A549 (cell line): ENCODE results near the gene VIM. TPM values are rescaled to one million over a fixed set of nuclear protein-coding genes. Genes with fewer than 3 reads are reported as not detected.
A peak's percentile ranks its signal among the peaks of the same experiment; 100 is the strongest.

ENCODE experiments used
- ATAC-seq, 2 experiments: fragments of 200-7000 bp in 1 of 2; fragments of >200 bp in 1 of 2; cut with Nextera tagmentation in 1 of 2; cut with Tn5 transposase in 1 of 2; 3 replicates each; pipeline versions ENCODE4 v1.8.0 to v1.9.1; 2018 to 2020; ENCODE audit warnings: mild to moderate bottlenecking in 1 of 2, moderate library complexity in 1 of 2
- CTCF ChIA-PET: fragments of 300-600 bp; sonication (Branson Sonifier 250); formaldehyde crosslinking; extraction: SDS; loops from one replicate; lab custom pipeline; 2021; ENCODE audit warnings: antibody characterized with exemption, inconsistent platforms; lab: Yijun Ruan, JAX
- POLR2A ChIA-PET: fragments of 350-600 bp; formaldehyde crosslinking; extraction: SDS; loops from one replicate; lab custom pipeline; 2021; ENCODE audit warnings: antibody characterized with exemption, inconsistent platforms; lab: Yijun Ruan, JAX
- DNase-seq, 2 experiments: peaks; one replicate each; pipeline versions ENCODE4 v3.0.0 to v3.0.0-alpha.2; 2011 to 2016; ENCODE audit warnings: low read depth in 1 of 2, low spot score in 1 of 2
- FAIRE-seq: peaks from 2 replicates; lab custom pipeline; 2011; peaks lifted over from hg19 to GRCh38; lab: Jason Lieb, UNC
- H3K27ac ChIP-seq, 2 experiments: fragments of >200 bp; sonication (Bioruptor Twin); formaldehyde crosslinking; 3 replicates each; pipeline ENCODE4 v1.5.1; 2016 to 2017
- H3K4me1 ChIP-seq: fragments of >200 bp; sonication (Bioruptor Twin); formaldehyde crosslinking; 3 replicates; pipeline ENCODE4 v1.6.1; 2016
- H3K4me2 ChIP-seq: fragments of >200 bp; sonication (Bioruptor Twin); formaldehyde crosslinking; 3 replicates; pipeline ENCODE4 v1.6.1; 2016
- H3K4me3 ChIP-seq: fragments of >200 bp; sonication (Bioruptor Twin); formaldehyde crosslinking; 3 replicates; pipeline ENCODE4 v1.5.1; 2016
- H3K9me3 ChIP-seq: fragments of >200 bp; sonication (Bioruptor Twin); formaldehyde crosslinking; 3 replicates; pipeline ENCODE4 v1.6.1; 2016
- CTCF ChIP-seq: fragments of >200 bp; sonication (Bioruptor Twin); formaldehyde crosslinking; IDR thresholded peaks from 3 replicates; pipeline ENCODE4 v1.5.1; 2016
- E2F6 ChIP-seq: IDR thresholded peaks from 2 replicates; pipeline ENCODE4 v1.6.1; 2012; ENCODE audit warnings: low read depth, borderline replicate concordance
- FOSL2 ChIP-seq, 2 experiments: fragments of 450-650 bp in 1 of 2; fragments of >200 bp in 1 of 2; sonication (Bioruptor Twin) in 1 of 2; formaldehyde crosslinking; IDR thresholded peaks; 2 replicates each; pipeline versions ENCODE4 v1.5.0 to v1.6.1; 2016 to 2020; ENCODE audit warnings: mild to moderate bottlenecking in 1 of 2, moderate library complexity in 1 of 2
- HDAC2 ChIP-seq: fragments of 200-600 bp; sonication (generic); IDR thresholded peaks from 2 replicates; pipeline ENCODE4 v1.6.1; 2016
- HMGXB4 ChIP-seq: fragments of 250-450 bp; sonication (Bioruptor Pico); IDR thresholded peaks from 2 replicates; pipeline ENCODE4 v1.5.0; 2021; ENCODE audit warnings: mild to moderate bottlenecking, moderate library complexity, borderline replicate concordance
- HOXA7 ChIP-seq: fragments of 250-450 bp; sonication (Bioruptor Pico); IDR thresholded peaks from 2 replicates; pipeline ENCODE4 v1.5.0; 2020; ENCODE audit warnings: mild to moderate bottlenecking, moderate library complexity
- MAFK ChIP-seq: fragments of 450-650 bp; IDR thresholded peaks from 2 replicates; pipeline ENCODE4 v1.6.1; 2014; ENCODE audit not compliant: partially characterized antibody
- MAZ ChIP-seq: fragments of 150-350 bp; IDR thresholded peaks from 2 replicates; pipeline ENCODE4 v1.6.1; 2014; ENCODE audit warnings: antibody characterized with exemption, low read depth, low read length, borderline replicate concordance
- MYC ChIP-seq: IDR thresholded peaks from 2 replicates; pipeline ENCODE4 v1.6.1; 2012; ENCODE audit warnings: mild to moderate bottlenecking, inconsistent platforms, low read length, improper control_type of control experiment, borderline replicate concordance
- NR3C1 ChIP-seq: fragments of >200 bp; sonication (Bioruptor Twin); formaldehyde crosslinking; IDR thresholded peaks from 3 replicates; pipeline ENCODE4 v1.6.1; 2017
- PHF8 ChIP-seq: fragments of 200-600 bp; sonication (generic); IDR thresholded peaks from 2 replicates; pipeline ENCODE4 v1.6.1; 2016; ENCODE audit warnings: low read depth, mild to moderate bottlenecking, antibody characterized with exemption, moderate library complexity, borderline replicate concordance
- POLR2A ChIP-seq: IDR thresholded peaks from 2 replicates; pipeline ENCODE4 v1.6.1; 2012; ENCODE audit warnings: mild to moderate bottlenecking, low read length
- RAD21 ChIP-seq, 2 experiments: fragments of >200 bp in 1 of 2; sonication (Bioruptor Twin) in 1 of 2; formaldehyde crosslinking in 1 of 2; IDR thresholded peaks in 1 of 2; conservative IDR thresholded peaks in 1 of 2; 2 replicates in 1 of 2; 3 replicates in 1 of 2; pipeline ENCODE4 v1.6.1; 2012 to 2018; ENCODE audit warnings: inconsistent platforms in 1 of 2
- RCOR1 ChIP-seq: fragments of 150-350 bp; IDR thresholded peaks from 2 replicates; pipeline ENCODE4 v1.6.1; 2014; ENCODE audit warnings: antibody characterized with exemption, low read length, low read depth
- SMC3 ChIP-seq: fragments of >200 bp; sonication (Bioruptor Twin); formaldehyde crosslinking; IDR thresholded peaks from 3 replicates; pipeline ENCODE4 v1.6.1; 2018; ENCODE audit warnings: inconsistent platforms
- ZC3H11A ChIP-seq: fragments of 450-650 bp; IDR thresholded peaks from 2 replicates; pipeline ENCODE4 v1.6.1; 2014; ENCODE audit warnings: antibody characterized with exemption, mild to moderate bottlenecking
- ZNF302 ChIP-seq: fragments of 250-450 bp; sonication (Bioruptor Pico); IDR thresholded peaks from 2 replicates; pipeline ENCODE4 v1.9.0; 2021; ENCODE audit warnings: inconsistent platforms, mild to moderate bottlenecking, moderate library complexity
- ZSCAN20 ChIP-seq: fragments of 250-450 bp; sonication (Bioruptor Pico); IDR thresholded peaks from 2 replicates; pipeline ENCODE4 v1.8.0; 2022; ENCODE audit warnings: mild to moderate bottlenecking, moderate library complexity
- WGBS: methylation state at CpG from one replicate; pipeline ENCODE4 v1.1.6; 2017; ENCODE audit errors: missing lambda C conversion rate; 5-methylcytosine and 5-hydroxymethylcytosine counted together
- polyA plus RNA-seq, 4 experiments: library from polyadenylated mRNA; depleted of rRNA in 3 of 4; stranded (reverse); fragments of >200 nt; fragmentation: RNase III in 1 of 4; extraction: RNeasy Plus Mini Kit Qiagen cat#74134 plus additional on column Dnase treatment in 1 of 4; gene quantifications; 2 replicates in 3 of 4; 3 replicates in 1 of 4; pipeline ENCODE4 v1.2.3, GENCODE V29; 2011 to 2017
- TF ChIP-seq, protein P1 (sequence below): IDR thresholded peaks from 2 replicates; pipeline ENCODE4 v1.6.1; 2012
- TF ChIP-seq, protein P2 (sequence below): IDR thresholded peaks from 2 replicates; pipeline ENCODE4 v1.6.1; 2012

The VIM gene
- polyA plus RNA-seq, 2 of the 4 experiments (the other 2 are of a cell fraction) = 830 to 848 TPM

- TF ChIP-seq HDAC2 = no peak
- no peak for TF ChIP-seq ZSCAN20 (CRISPR knock-in tag)
- TF ChIP-seq PHF8 = no peak
- TF ChIP-seq HMGXB4 (CRISPR knock-in tag) = no peak
- TF ChIP-seq, protein P1, sequence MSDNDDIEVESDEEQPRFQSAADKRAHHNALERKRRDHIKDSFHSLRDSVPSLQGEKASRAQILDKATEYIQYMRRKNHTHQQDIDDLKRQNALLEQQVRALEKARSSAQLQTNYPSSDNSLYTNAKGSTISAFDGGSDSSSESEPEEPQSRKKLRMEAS = no peak
- TF ChIP-seq RCOR1 = no peak
- TF ChIP-seq, protein P2, sequence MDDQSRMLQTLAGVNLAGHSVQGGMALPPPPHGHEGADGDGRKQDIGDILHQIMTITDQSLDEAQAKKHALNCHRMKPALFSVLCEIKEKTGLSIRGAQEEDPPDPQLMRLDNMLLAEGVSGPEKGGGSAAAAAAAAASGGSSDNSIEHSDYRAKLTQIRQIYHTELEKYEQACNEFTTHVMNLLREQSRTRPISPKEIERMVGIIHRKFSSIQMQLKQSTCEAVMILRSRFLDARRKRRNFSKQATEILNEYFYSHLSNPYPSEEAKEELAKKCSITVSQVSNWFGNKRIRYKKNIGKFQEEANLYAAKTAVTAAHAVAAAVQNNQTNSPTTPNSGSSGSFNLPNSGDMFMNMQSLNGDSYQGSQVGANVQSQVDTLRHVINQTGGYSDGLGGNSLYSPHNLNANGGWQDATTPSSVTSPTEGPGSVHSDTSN = no peak
- TF ChIP-seq E2F6 = no peak
- no peak for TF ChIP-seq MAZ
- TF ChIP-seq, all 56 proteins: peak for 0
Observed at GRCh38 chr10:17256627-17257026, 28.6 kb downstream of the VIM start (continued).

DNA sequence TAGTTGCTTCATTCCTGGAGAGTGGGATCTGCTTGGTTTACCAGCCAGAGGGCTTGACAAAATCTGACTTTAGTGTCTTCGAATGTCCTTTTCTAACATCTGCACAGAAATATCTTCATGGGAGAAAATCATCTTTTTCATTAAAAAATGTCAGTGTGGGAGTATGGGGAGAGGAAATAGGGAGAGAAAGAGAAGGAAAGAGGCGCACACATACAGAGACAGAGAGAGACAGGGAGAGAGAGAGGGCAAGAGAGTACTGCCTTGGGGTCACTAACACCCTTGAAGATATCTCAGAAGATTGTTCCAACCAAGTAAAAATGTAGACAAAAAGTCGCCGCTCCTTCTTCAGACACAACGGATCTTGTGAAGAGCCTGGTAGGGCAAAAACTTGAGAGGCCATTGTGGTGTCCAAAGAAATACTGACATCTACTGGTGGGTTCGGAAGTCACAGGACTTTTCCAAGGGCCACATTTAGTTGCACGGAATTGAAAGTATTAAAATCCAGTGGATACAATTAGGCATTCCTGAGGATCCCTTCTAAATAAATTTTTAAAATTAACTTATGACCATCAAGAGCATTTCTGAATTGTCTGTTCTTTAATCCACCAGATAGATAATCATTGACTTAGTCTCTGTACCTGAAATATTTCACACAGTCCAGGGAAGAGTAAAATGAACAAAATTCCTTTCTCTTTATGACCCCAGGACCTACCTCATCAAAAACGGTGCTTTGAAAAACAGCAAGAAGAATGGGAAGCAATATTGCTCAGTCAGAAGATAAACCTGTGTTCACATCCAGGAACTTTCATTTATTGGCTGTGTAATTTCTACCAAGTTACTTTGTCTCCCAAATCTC, 29.7 kb downstream of the VIM start:
- CTCF ChIA-PET = interaction anchor here (0.8 to 3.4 kb wide), 30 partner anchors 8 to 1355 kb away, joined by 3 to 31 read pairs (median 5); partner anchors contain the start of gene RSU1
- no peaks in the 10 kb centered on the region for H3K4me1 ChIP-seq
- ATAC-seq = peak; percentile 85 to 97
- 11% methylated on average over 8 of the region's 8 CpGs for WGBS
- TF ChIP-seq SMC3 = peak; percentile 96
- TF ChIP-seq MYC = no peak
- peak; percentile 96 to 97 for TF ChIP-seq RAD21 (conservative IDR thresholded peaks at IDR 0.05 in 1 of 2, IDR thresholded peaks at IDR 0.05 in 1 of 2)
- no peak for TF ChIP-seq POLR2A
- TF ChIP-seq NR3C1 = no peak
- no peak for TF ChIP-seq ZC3H11A
- TF ChIP-seq HOXA7 (CRISPR knock-in tag) = no peak
- TF ChIP-seq ZNF302 = no peak
- TF ChIP-seq PHF8 = no peak
- TF ChIP-seq CTCF = peak; percentile 96
- no peak for TF ChIP-seq HMGXB4 (CRISPR knock-in tag)
- no peak for TF ChIP-seq MAFK
- TF ChIP-seq FOSL2 (IDR thresholded peaks at IDR 0.05) = no peak
- no peak for TF ChIP-seq FOSL2 (CRISPR knock-in tag; IDR thresholded peaks at IDR 0.05)
- no peak for TF ChIP-seq ZSCAN20 (CRISPR knock-in tag)
- peak; percentile 52 to 69 for DNase-seq
- H3K4me2 ChIP-seq = peak overlapping the region; percentile 61
- H3K4me3 ChIP-seq = 0 out of 3 replicates have a peak overlapping the region, but pooled peaks have one; percentile 6
- POLR2A ChIA-PET = no interaction called here
- FAIRE-seq = no peak
- H3K9me3 ChIP-seq = peaks cover 19% of the 10 kb centered on the region
- H3K27ac ChIP-seq = no peak overlapping the region
